ENCODE data around the gene ANKRD55. TPM values are rescaled to one million over a fixed set of nuclear protein-coding genes. Genes with fewer than 3 reads are reported as not detected.
A peak's percentile ranks its signal among the peaks of the same experiment; 100 is the strongest.

ANKRD55 gene
- total and polyA plus RNA-seq, 2 of the 8 experiments (the other 6 are each of a cell fraction or from before 2014, with no cell fraction given), result not detected

DNA sequence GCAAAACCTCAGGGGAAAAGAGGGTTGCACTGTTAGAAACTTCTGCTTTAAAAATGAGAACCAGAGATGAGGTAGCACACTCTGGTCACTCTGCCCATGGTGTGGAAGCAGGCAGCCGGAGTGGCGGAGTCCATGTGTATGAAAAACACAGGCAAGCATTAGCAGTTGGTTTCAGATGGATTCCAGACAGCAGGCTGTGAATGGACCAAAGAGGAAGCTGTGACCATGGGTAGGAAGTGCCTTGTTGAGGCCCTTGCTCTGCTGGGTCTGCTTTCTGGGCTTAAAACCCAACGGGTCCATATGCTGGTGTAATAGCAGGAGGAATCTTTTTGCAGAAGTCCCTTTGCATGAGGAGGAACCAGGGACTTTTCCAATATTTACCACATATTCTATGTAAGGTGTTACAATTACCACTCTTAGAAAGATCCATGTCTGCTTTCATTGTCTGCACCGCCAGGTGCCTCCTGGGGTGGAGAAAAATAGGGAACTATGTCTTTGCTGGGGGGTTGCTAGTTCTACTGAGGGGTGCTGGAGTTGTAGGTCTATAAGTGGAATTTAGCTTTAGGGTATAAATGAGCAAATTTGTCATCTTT is 77.0 kb downstream of the ANKRD55 start:
- H4K91ac ChIP-seq (replicated peaks; ENCODE audit: insufficient read length, low read length), result peak overlapping the region; percentile 36
- H2BK20ac ChIP-seq (ENCODE audit: low read length), result peak overlapping the region; percentile 97
- peak overlapping the region; percentile 75 for H2BK120ac ChIP-seq (replicated peaks; ENCODE audit: low read depth, low read length)
- peaks cover 0 to 5% (median 2%) of the 10 kb centered on the region in 4 experiments; a peak in 4 of 7 replicates for H3K4me1 ChIP-seq (replicated peaks in 1 of 4; ENCODE audit: control insufficient read depth in 3 of 4, insufficient read depth in 4 of 4, low read length in 3 of 4)
- H3K36me3 ChIP-seq (ENCODE audit: control insufficient read depth in 2 of 4, insufficient read depth in 4 of 4, low read length in 3 of 4), result no peaks in the 10 kb centered on the region
- CTCF ChIA-PET (ENCODE audit: partially characterized antibody), result interaction anchor here (1.3 kb wide), 1 partner anchor 221 kb away, joined by 3 read pairs; no protein-coding TSS in a partner anchor
- H2BK12ac ChIP-seq (ENCODE audit: low read depth, low read length), result peak overlapping the region; percentile 84; the same call in 1 of the 2 replicates
- H3K18ac ChIP-seq (ENCODE audit: extremely low read depth, low read length), result no peak overlapping the region; the same call in 1 of the 2 replicates
- no peak for FAIRE-seq
- H3K23me2 ChIP-seq (ENCODE audit: low read depth, low read length), result no peaks in the 10 kb centered on the region
- no peak overlapping the region for H3K14ac ChIP-seq (ENCODE audit: insufficient read length)
- no peak overlapping the region for H4K8ac ChIP-seq (ENCODE audit: extremely low read depth, insufficient read depth, low read length)
- peaks cover 0 to 5% (median 0%) of the 10 kb centered on the region in 4 experiments; a peak in 2 of 7 replicates for H3K27me3 ChIP-seq (replicated peaks in 1 of 4; ENCODE audit: control insufficient read depth in 3 of 4, extremely low read depth in 1 of 4, insufficient read depth in 3 of 4, low read length in 3 of 4)
- H3K79me1 ChIP-seq (ENCODE audit: low read depth, low read length), result no peaks in the 10 kb centered on the region
- no peak overlapping the region for H4K5ac ChIP-seq (ENCODE audit: insufficient read length, low read depth, low read length)
- H2BK5ac ChIP-seq (ENCODE audit: low read depth, low read length), result peak overlapping the region; percentile 80; the same call in 1 of the 2 replicates
- H3K4me3 ChIP-seq (ENCODE audit: extremely low read depth in 1 of 4, insufficient read depth in 2 of 4, low read depth in 3 of 4, low read length in 4 of 4), result no peak overlapping the region
- no peak for DNase-seq (ENCODE audit: low read depth in 1 of 2, low spot score in 2 of 2)
- 0 out of 2 replicates have a peak overlapping the region, but pooled peaks have one; percentile 53 for H2AK5ac ChIP-seq (ENCODE audit: low read depth, low read length)
- no peak overlapping the region for H2AFZ ChIP-seq (ENCODE audit: low read length)
- H3K4ac ChIP-seq (replicated peaks; ENCODE audit: insufficient read length, low read depth, low read length), result no peak overlapping the region
- H3K27ac ChIP-seq (ENCODE audit: low read depth, low read length), result no peak overlapping the region
- 94% methylated on average over 4 of the region's 4 CpGs; no CpG with 5 or more reads in 1 of the 2 experiments for WGBS, 2 experiments (ENCODE audit: extremely low coverage in 1 of 2, insufficient coverage in 1 of 2, insufficient read length in 1 of 2, insufficient replicate concordance in 2 of 2, low coverage in 1 of 2, low lambda C conversion rate in 2 of 2, missing lambda C conversion rate in 1 of 2)
- POLR2A ChIA-PET (ENCODE audit: partially characterized antibody), result no interaction called here
- H4K20me1 ChIP-seq (replicated peaks in 1 of 2; ENCODE audit: control insufficient read depth in 1 of 2, insufficient read depth in 2 of 2, low read length in 2 of 2), result no peaks in the 10 kb centered on the region
- H2BK15ac ChIP-seq (ENCODE audit: low read length), result peak overlapping the region; percentile 95; the same call in 1 of the 2 replicates
- no peaks in the 10 kb centered on the region for H3K79me2 ChIP-seq (ENCODE audit: control insufficient read depth in 1 of 2, insufficient read depth in 2 of 2, low read length in 2 of 2)
- no peak overlapping the region for H3K23ac ChIP-seq (ENCODE audit: insufficient read length)
- no peak overlapping the region for H3K56ac ChIP-seq (replicated peaks; ENCODE audit: insufficient read length, low read depth, low read length)
- no peak overlapping the region for H3K4me2 ChIP-seq (ENCODE audit: insufficient read depth in 1 of 2, low read depth in 2 of 2, low read length in 2 of 2)
- H3K9me3 ChIP-seq (ENCODE audit: insufficient read depth in 2 of 2, low read depth in 1 of 2, low read length in 1 of 2), result no peaks in the 10 kb centered on the region
- H3K9ac ChIP-seq (replicated peaks in 1 of 4; ENCODE audit: extremely low read depth in 1 of 4, low read depth in 3 of 4, low read length in 3 of 4), result no peak overlapping the region; a peak in 1 of 7 replicates
- TF ChIP-seq CTCF (IDR thresholded peaks at IDR 0.05; ENCODE audit: control extremely low read depth in 1 of 3, insufficient read depth in 1 of 3, low read depth in 1 of 3, low read length in 3 of 3) (no peak), ATF3 (IDR thresholded peaks at IDR 0.05; ENCODE audit: insufficient read depth, low read depth, low read length) (no peak), CBX8 (IDR thresholded peaks at IDR 0.05; ENCODE audit: borderline replicate concordance, low read depth, low read length) (no peak), HDAC6 (IDR thresholded peaks at IDR 0.05; ENCODE audit: low read depth, low read length) (no peak), SAP30 (IDR thresholded peaks at IDR 0.05; ENCODE audit: insufficient read depth, insufficient replicate concordance, low read length) (no peak), MAFK (IDR thresholded peaks at IDR 0.05; ENCODE audit: low read depth, low read length) (no peak)
